Measurements from ENCODE around the gene TMEM170A. TPM values are rescaled to one million over a fixed set of nuclear protein-coding genes. Genes with fewer than 3 reads are reported as not detected.

Gene TMEM170A
- total and polyA plus RNA-seq, 10 of the 15 experiments (the other 5 are each of a cell fraction or from before 2014, with no cell fraction given), result 7.3 to 28.2 (median 20.9) TPM

DNA sequence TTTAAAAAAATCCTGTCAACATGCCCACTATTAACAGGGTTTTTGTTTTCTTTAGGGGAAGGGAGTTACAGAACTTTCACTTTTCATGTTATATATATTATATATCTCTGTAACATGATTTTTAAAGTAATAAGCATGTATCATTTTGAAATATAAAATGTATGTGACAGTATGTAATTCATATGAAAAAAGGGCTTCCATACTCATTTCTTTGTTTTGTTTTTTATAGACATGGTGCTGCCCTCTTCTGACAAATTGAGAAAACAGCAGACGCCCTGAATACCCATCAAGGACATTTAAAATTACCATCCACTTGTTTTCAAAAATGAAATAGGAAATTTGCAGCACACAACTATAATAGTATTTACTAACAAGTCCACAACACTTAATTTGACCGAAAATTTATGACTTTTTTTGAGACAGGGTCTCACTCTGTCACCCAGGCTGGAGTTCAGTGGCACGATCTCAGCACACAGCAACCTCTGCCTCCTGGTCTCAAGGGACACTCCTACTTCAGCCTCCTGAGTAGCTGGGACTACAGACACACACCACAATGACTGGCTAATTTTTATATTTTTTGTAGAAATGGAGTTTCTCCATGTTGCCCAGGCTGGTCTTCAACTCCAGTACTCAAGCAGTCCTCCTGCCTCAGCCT, 61.5 kb downstream of the TMEM170A start (continued):
- TF ChIP-seq, protein P1, sequence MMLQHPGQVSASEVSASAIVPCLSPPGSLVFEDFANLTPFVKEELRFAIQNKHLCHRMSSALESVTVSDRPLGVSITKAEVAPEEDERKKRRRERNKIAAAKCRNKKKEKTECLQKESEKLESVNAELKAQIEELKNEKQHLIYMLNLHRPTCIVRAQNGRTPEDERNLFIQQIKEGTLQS (IDR thresholded peaks at IDR 0.05; ENCODE audit: borderline replicate concordance, extremely low read depth, low read depth, low read length), result no peak
- TF ChIP-seq RAD21 (IDR thresholded peaks at IDR 0.05; ENCODE audit: insufficient read depth, low read depth, low read length), result peak; percentile 59
- TF ChIP-seq RB1 (IDR thresholded peaks at IDR 0.05; ENCODE audit: borderline replicate concordance), result no peak
- peak; percentile 62; the same call in 1 of the 2 replicates for TF ChIP-seq SMC3 (IDR thresholded peaks at IDR 0.05; ENCODE audit: borderline replicate concordance, low read length)
- no peak for TF ChIP-seq NR2C1 (IDR thresholded peaks at IDR 0.05)

DNA sequence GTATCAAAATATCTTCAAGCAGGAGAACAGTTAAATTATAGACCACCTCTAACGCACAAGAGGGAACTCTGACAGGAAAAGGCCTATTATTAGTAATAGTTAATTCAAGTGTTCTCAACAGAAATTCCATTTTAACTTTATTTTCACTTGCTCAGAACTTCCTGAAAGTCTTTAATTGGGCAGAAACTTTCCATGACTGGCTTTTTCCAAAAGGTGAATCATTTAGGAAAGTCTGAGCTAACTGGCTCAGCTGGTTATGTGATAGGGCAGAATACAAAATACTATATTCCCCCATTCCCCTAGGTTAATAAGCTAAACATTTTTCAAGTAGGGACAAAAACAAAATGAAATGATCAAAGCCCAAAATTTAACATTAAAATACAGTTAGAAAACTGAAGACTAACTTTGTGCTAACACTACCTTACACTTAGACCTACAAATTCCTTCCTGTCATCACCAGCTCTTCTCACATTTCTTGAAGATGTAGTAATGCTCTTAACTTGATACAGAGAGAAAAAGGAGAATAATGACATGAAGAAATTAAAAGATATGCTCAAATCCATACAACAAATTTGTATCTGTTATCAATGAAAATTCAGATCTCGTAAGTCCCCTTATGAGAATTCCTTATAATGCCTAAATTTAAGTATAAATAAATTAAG, 62.2 kb downstream of the TMEM170A start:
- in situ Hi-C loops (cut with MboI) (no loop called here), intact Hi-C loops (cut with micrococcal nuclease; ENCODE audit: unreplicated experiment) (loop anchor here (2.0 to 5.0 kb wide), 2 partner anchors 170 to 363 kb away; no protein-coding TSS in a partner anchor)
- POLR2A ChIA-PET, result interaction anchor here (1.3 kb wide), 1 partner anchor 203 kb away, joined by 3 read pairs; no protein-coding TSS in a partner anchor
- DNase-seq (ENCODE audit: low read depth, low spot score) (no peak), FAIRE-seq (no peak), ATAC-seq (no peak)
- BruUV-seq (replicated peaks), result no TSS peak
- Histone ChIP-seq H4K20me1 (ENCODE audit: control insufficient read depth, insufficient read depth) (no peaks in the 10 kb centered on the region), H3K79me2 (ENCODE audit: control insufficient read depth, insufficient read depth, low read length) (no peaks in the 10 kb centered on the region), H3K9ac (ENCODE audit: control insufficient read depth, insufficient read depth, low read length) (no peak overlapping the region), H3K4me1 (ENCODE audit: control insufficient read depth, insufficient read depth, low read length) (no peaks in the 10 kb centered on the region), H3K27ac (ENCODE audit: control insufficient read depth, insufficient read depth) (no peak overlapping the region), H3K9me3 (replicated peaks; ENCODE audit: control insufficient read depth, insufficient read depth, low read length) (no peaks in the 10 kb centered on the region), H3K4me3 (no peak overlapping the region), H3K36me3 (ENCODE audit: control insufficient read depth in 2 of 2, insufficient read depth in 2 of 2, low read length in 1 of 2) (no peaks in the 10 kb centered on the region; a peak in 1 of 4 replicates), H2AFZ (ENCODE audit: control insufficient read depth, low read depth, low read length) (no peak overlapping the region), H3K27me3 (replicated peaks in 1 of 2; ENCODE audit: control insufficient read depth in 2 of 2, insufficient read depth in 2 of 2, low read length in 1 of 2) (no peaks in the 10 kb centered on the region), H3K4me2 (ENCODE audit: control insufficient read depth, insufficient read depth) (no peak overlapping the region)
- SMC1A ChIA-PET (ENCODE audit: uncharacterized antibody, unreplicated experiment), result interaction anchor here (0.6 to 3.8 kb wide), 12 partner anchors 9 to 206 kb away, joined by 3 to 28 read pairs (median 4); no protein-coding TSS in a partner anchor
- TF ChIP-seq, protein P2, sequence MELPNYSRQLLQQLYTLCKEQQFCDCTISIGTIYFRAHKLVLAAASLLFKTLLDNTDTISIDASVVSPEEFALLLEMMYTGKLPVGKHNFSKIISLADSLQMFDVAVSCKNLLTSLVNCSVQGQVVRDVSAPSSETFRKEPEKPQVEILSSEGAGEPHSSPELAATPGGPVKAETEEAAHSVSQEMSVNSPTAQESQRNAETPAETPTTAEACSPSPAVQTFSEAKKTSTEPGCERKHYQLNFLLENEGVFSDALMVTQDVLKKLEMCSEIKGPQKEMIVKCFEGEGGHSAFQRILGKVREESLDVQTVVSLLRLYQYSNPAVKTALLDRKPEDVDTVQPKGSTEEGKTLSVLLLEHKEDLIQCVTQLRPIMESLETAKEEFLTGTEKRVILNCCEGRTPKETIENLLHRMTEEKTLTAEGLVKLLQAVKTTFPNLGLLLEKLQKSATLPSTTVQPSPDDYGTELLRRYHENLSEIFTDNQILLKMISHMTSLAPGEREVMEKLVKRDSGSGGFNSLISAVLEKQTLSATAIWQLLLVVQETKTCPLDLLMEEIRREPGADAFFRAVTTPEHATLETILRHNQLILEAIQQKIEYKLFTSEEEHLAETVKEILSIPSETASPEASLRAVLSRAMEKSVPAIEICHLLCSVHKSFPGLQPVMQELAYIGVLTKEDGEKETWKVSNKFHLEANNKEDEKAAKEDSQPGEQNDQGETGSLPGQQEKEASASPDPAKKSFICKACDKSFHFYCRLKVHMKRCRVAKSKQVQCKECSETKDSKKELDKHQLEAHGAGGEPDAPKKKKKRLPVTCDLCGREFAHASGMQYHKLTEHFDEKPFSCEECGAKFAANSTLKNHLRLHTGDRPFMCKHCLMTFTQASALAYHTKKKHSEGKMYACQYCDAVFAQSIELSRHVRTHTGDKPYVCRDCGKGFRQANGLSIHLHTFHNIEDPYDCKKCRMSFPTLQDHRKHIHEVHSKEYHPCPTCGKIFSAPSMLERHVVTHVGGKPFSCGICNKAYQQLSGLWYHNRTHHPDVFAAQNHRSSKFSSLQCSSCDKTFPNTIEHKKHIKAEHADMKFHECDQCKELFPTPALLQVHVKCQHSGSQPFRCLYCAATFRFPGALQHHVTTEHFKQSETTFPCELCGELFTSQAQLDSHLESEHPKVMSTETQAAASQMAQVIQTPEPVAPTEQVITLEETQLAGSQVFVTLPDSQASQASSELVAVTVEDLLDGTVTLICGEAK (IDR thresholded peaks at IDR 0.05; ENCODE audit: borderline replicate concordance), result no peak
- TF ChIP-seq KDM1A (IDR thresholded peaks at IDR 0.05; ENCODE audit: borderline replicate concordance), result no peak
- whole genome bisulfite sequencing (ENCODE audit: insufficient coverage, insufficient replicate concordance, low lambda C conversion rate, missing lambda C conversion rate), result 4% methylated on average over 2 of the region's 2 CpGs
- CTCF ChIA-PET, result interaction anchor here (0.6 to 5.4 kb wide), 34 partner anchors 9 to 225 kb away, joined by 3 to 85 read pairs (median 3); partner anchors contain the start of gene TMEM170A
- RAD21 ChIA-PET (ENCODE audit: unreplicated experiment), result interaction anchor here (0.6 to 5.2 kb wide), 8 partner anchors 12 to 267 kb away, joined by 3 to 44 read pairs (median 4); no protein-coding TSS in a partner anchor
